ENCODE results near the gene MFAP3.

MFAP3 gene

DNA sequence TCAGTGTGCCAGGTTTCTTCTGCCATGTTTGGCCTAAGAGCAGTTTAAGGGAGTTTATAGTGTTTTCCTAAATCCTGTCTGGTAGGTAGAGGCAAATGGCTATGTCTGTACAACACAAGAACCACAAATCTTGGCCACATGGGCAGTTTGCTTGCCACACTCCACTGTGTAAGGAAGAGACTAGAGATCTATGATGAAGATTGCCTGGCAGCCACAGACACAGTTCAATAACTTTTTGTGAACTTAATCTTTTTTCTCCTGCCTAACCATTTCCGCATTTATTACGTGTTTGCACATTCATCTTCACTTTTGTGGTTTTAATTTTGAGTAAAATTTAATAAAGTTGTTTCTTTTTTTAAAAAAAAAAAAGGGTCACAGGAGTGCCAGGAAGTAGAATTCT lies 5.8 kb downstream of the MFAP3 start:
- TF ChIP-seq, protein P1, sequence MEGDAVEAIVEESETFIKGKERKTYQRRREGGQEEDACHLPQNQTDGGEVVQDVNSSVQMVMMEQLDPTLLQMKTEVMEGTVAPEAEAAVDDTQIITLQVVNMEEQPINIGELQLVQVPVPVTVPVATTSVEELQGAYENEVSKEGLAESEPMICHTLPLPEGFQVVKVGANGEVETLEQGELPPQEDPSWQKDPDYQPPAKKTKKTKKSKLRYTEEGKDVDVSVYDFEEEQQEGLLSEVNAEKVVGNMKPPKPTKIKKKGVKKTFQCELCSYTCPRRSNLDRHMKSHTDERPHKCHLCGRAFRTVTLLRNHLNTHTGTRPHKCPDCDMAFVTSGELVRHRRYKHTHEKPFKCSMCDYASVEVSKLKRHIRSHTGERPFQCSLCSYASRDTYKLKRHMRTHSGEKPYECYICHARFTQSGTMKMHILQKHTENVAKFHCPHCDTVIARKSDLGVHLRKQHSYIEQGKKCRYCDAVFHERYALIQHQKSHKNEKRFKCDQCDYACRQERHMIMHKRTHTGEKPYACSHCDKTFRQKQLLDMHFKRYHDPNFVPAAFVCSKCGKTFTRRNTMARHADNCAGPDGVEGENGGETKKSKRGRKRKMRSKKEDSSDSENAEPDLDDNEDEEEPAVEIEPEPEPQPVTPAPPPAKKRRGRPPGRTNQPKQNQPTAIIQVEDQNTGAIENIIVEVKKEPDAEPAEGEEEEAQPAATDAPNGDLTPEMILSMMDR (IDR thresholded peaks at IDR 0.05; ENCODE audit: borderline replicate concordance, control extremely low read depth, extremely low read depth, insufficient read depth, missing control alignments) = no peak
- no peak for DNase-seq (ENCODE audit: low spot score)
- in situ Hi-C loops (cut with MboI; ENCODE audit: low sequenced_read_pairs, unreplicated experiment) = no loop called here

DNA sequence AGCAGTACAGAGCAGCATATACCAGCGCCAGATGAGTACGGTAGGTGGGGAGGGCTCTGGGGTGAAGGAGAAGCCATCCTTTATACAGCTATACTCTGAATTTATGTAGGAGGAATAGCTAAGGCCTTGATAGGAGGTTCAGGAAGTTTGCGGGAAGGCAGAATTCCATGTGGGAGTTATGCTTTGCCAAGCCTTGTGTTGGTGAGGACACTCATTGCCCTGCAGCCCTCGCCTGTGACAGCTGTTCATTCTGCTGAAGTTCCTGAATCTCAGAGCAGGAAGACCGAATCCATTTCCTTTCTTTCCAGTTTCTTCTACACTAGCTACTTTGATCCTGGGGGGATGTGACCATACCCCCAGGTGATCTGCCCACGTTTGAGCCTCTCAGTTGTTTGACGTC lies 7.7 kb downstream of the MFAP3 start:
- in situ Hi-C loops (cut with MboI; ENCODE audit: low sequenced_read_pairs, unreplicated experiment) = no loop called here
- DNase-seq (ENCODE audit: low spot score) = no peak
- TF ChIP-seq, protein P1 (IDR thresholded peaks at IDR 0.05; ENCODE audit: borderline replicate concordance, control extremely low read depth, extremely low read depth, insufficient read depth, missing control alignments) = no peak

- no peak for DNase-seq (ENCODE audit: low spot score)
- in situ Hi-C loops (cut with MboI; ENCODE audit: low sequenced_read_pairs, unreplicated experiment) = no loop called here
- TF ChIP-seq, protein P1 (IDR thresholded peaks at IDR 0.05; ENCODE audit: borderline replicate concordance, control extremely low read depth, extremely low read depth, insufficient read depth, missing control alignments) = no peak
These were observed 8.6 kb downstream of the MFAP3 start for GRCh38 chr5:154047324-154047723.

DNA sequence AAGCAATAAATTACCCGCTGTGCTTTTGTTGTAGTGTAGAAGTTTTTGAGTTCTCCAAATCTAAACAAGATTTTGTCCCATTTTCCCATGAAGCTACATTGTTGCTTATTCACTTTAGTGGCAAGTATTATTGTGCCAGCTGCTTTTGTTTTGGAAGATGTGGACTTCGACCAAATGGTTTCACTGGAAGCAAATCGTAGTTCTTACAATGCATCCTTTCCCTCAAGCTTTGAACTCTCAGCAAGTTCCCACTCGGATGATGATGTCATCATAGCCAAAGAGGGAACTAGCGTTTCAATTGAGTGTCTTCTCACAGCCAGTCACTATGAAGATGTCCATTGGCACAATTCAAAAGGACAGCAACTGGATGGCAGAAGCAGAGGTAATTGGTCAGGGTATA lies 10.9 kb downstream of the MFAP3 start:
- TF ChIP-seq, protein P1 (IDR thresholded peaks at IDR 0.05; ENCODE audit: borderline replicate concordance, control extremely low read depth, extremely low read depth, insufficient read depth, missing control alignments) = no peak
- no peak for DNase-seq (ENCODE audit: low spot score)
- in situ Hi-C loops (cut with MboI; ENCODE audit: low sequenced_read_pairs, unreplicated experiment) = loop anchor here (25.0 kb wide), 1 partner anchor 563 kb away; no protein-coding TSS in a partner anchor

DNA sequence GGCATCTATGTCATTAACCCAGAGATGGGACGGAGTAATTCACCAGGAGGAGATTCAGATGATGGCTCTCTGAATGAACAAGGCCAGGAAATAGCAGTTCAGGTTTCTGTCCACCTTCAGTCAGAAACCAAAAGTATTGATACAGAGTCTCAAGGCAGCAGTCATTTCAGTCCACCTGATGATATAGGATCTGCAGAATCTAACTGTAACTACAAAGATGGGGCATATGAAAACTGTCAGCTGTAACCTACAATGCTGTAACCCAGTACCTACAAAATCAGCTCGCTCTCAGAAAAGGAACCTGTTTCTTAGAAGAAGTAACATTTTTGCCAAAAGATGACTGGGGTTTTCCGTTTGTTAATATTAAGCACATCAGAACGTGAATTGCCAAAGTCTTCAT lies 14.7 kb downstream of the MFAP3 start:
- in situ Hi-C loops (cut with MboI; ENCODE audit: low sequenced_read_pairs, unreplicated experiment) = loop anchor here (25.0 kb wide), 1 partner anchor 559 kb away; no protein-coding TSS in a partner anchor
- TF ChIP-seq, protein P1 (IDR thresholded peaks at IDR 0.05; ENCODE audit: borderline replicate concordance, control extremely low read depth, extremely low read depth, insufficient read depth, missing control alignments) = no peak
- no peak for DNase-seq (ENCODE audit: low spot score)

GRCh38 chr5:154055201-154055600 lies 16.4 kb downstream of the MFAP3 start:
- in situ Hi-C loops (cut with MboI; ENCODE audit: low sequenced_read_pairs, unreplicated experiment) = loop anchor here (25.0 kb wide), 1 partner anchor 557 kb away; no protein-coding TSS in a partner anchor
- no peak for DNase-seq (ENCODE audit: low spot score)
- TF ChIP-seq, protein P1 (IDR thresholded peaks at IDR 0.05; ENCODE audit: borderline replicate concordance, control extremely low read depth, extremely low read depth, insufficient read depth, missing control alignments) = no peak

Measured in GM13976 (cell line).